Activated T-helper 1 cell treated with anti-CD3 and anti-CD28 coated beads, Interleukin-12 subunit alpha, Interleukin-12 subunit beta, Interleukin-2, Interleukin-4 antibody, amounts not matched to agents 30 ng/mL and 10 ng/mL and 1 ng/mL, durations not matched to agents 14 hours and 24 hours and 36 hours (primary cell): ENCODE data around the gene CLEC20A. TPM values are rescaled to one million over a fixed set of nuclear protein-coding genes. Genes with fewer than 3 reads are reported as not detected.
A peak's percentile ranks its signal among the peaks of the same experiment; 100 is the strongest.

Experiments used
- DNase-seq: peaks from one replicate; pipeline ENCODE4 v3.0.0; 2021; ENCODE audit warnings: low spot score
- H3K27ac Mint-ChIP-seq: one replicate; pipeline ENCODE4 v1.8.0; 2021; ENCODE audit warnings: mild to moderate bottlenecking, mixed read lengths
- H3K27me3 Mint-ChIP-seq: one replicate; pipeline ENCODE4 v1.8.0; 2022; ENCODE audit warnings: mild to moderate bottlenecking, moderate library complexity, mixed read lengths; ENCODE audit not compliant: insufficient read depth
- H3K36me3 Mint-ChIP-seq: one replicate; pipeline ENCODE4 v1.8.0; 2021; ENCODE audit warnings: low read depth, mixed read lengths
- H3K4me1 Mint-ChIP-seq: one replicate; pipeline ENCODE4 v1.8.0; 2021; ENCODE audit warnings: low read depth, mixed read lengths
- H3K4me3 Mint-ChIP-seq: one replicate; pipeline ENCODE4 v1.8.0; 2021; ENCODE audit warnings: mild to moderate bottlenecking, moderate library complexity, mixed read lengths
- H3K9me3 Mint-ChIP-seq: one replicate; pipeline ENCODE4 v1.8.0; 2021; ENCODE audit warnings: mixed read lengths
- intact Hi-C: fragments of 100-400 bp; cut with micrococcal nuclease; formaldehyde crosslinking; loops from one replicate; pipeline ENCODE4 v1.15.1; 2024
- total RNA-seq: library from RNA; stranded (reverse); gene quantifications from 2 replicates; pipeline ENCODE4 v1.2.3, GENCODE V29; 2022

The CLEC20A gene
- total RNA-seq, 1 donor from 2014 or later = not detected

DNA sequence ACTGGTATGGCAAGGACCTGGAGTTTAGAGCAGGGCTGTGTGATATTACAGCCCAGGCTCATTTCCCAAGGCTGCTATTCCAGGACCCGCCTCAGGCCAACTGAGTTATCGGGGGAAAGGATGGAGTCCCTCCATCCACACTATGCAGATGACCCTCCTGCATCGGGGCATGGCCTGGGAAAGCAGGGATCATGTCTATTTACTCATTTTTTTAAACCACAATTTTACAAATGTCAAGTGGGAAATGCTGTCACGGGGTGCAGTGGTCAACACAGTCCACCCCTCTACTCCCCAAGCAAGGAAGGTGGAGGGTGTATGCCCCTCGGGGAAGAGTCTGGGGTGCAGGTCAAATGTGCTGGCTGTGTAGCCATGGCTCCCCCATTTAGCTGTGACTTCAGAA, 6.1 kb upstream of the CLEC20A start:
- intact Hi-C loops = no loop called here
- no peak overlapping the region for H3K27ac Mint-ChIP-seq
- no peaks in the 10 kb centered on the region for H3K9me3 Mint-ChIP-seq
- no peaks in the 10 kb centered on the region for H3K36me3 Mint-ChIP-seq
- no peak for DNase-seq
- H3K4me1 Mint-ChIP-seq = no peaks in the 10 kb centered on the region
- no peak overlapping the region for H3K4me3 Mint-ChIP-seq
- H3K27me3 Mint-ChIP-seq = no peaks in the 10 kb centered on the region

DNA sequence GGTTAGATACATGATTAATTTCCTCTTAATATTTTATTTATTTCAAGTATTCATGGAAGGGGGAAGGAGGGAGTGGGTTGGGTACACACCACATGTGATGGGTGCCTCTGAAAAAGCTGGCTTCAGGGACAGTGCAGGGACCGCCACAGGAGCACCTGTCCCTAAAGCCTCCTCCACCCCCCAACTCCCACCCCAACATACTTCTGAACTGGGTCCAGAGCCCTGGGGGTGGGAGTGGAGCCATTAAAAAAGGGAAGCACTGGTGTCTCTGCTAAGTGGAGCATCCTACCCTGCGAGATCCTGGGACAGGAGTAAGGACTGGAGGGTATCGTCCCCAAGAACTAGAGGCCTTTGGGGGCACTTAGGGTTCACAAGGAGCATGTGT, 5.6 kb upstream of the CLEC20A start:
- intact Hi-C loops = no loop called here

GRCh38 chr1:178501705-178502329, 5.1 kb upstream of the CLEC20A start:
- H3K36me3 Mint-ChIP-seq = no peaks in the 10 kb centered on the region
- no peak overlapping the region for H3K4me3 Mint-ChIP-seq
- H3K27ac Mint-ChIP-seq = no peak overlapping the region
- intact Hi-C loops = loop anchor here (2.0 kb wide), 1 partner anchor 191 kb away; no protein-coding TSS in a partner anchor
- no peaks in the 10 kb centered on the region for H3K4me1 Mint-ChIP-seq
- peak; percentile 31 for DNase-seq
- H3K9me3 Mint-ChIP-seq = no peaks in the 10 kb centered on the region
- H3K27me3 Mint-ChIP-seq = no peaks in the 10 kb centered on the region

More for the DNA sequence above, 5.6 kb upstream of the CLEC20A start:
- H3K4me1 Mint-ChIP-seq = no peaks in the 10 kb centered on the region
- DNase-seq = no peak
- H3K9me3 Mint-ChIP-seq = no peaks in the 10 kb centered on the region
- no peak overlapping the region for H3K4me3 Mint-ChIP-seq
- H3K36me3 Mint-ChIP-seq = no peaks in the 10 kb centered on the region
- H3K27ac Mint-ChIP-seq = no peak overlapping the region
- H3K27me3 Mint-ChIP-seq = no peaks in the 10 kb centered on the region

DNA sequence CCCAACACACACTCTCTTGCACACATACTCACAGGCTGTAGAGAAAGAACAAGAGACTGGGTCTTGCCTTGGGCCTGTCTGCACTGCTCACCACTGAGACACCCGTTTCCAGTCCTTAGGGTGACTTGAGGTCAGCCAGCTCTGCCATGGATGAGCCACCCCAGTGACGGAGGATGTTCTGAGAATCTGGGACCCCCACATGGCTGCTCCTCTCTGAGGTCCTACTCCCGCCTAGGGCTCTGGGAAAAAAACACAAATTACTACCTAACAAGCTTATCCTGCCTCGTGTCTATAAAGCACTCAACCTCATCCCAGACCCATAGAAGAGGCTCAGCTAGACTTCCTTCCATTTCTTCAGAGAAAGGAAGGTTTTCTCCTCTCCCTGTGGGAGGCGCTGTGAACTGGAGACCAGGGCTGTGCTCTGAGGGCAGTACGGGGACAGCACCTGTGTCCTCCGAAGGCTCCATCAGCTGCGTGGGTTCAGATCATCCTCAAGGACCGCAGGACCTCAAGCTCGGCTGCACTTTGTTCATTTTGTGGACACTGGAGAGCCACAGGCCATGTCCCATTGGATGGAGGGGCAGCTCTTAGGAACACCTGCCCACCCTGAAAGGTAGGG, 4.3 kb upstream of the CLEC20A start:
- Mint-ChIP-seq H3K36me3 (no peaks in the 10 kb centered on the region), H3K4me3 (no peak overlapping the region)

GRCh38 chr1:178500091-178500770, 3.5 kb upstream of the CLEC20A start:
- intact Hi-C loops = loop anchor here (2.0 kb wide), 1 partner anchor 189 kb away; no protein-coding TSS in a partner anchor
- Mint-ChIP-seq H3K9me3 (no peaks in the 10 kb centered on the region), H3K4me1 (no peaks in the 10 kb centered on the region), H3K36me3 (no peaks in the 10 kb centered on the region), H3K27ac (no peak overlapping the region), H3K4me3 (no peak overlapping the region), H3K27me3 (no peaks in the 10 kb centered on the region)
- DNase-seq = no peak

More for the DNA sequence above, 4.3 kb upstream of the CLEC20A start:
- intact Hi-C loops = loop anchor here (2.0 kb wide), 1 partner anchor 190 kb away; no protein-coding TSS in a partner anchor
- H3K9me3 Mint-ChIP-seq = no peaks in the 10 kb centered on the region
- H3K27me3 Mint-ChIP-seq = no peaks in the 10 kb centered on the region
- H3K27ac Mint-ChIP-seq = no peak overlapping the region
- no peaks in the 10 kb centered on the region for H3K4me1 Mint-ChIP-seq
- DNase-seq = no peak

DNA sequence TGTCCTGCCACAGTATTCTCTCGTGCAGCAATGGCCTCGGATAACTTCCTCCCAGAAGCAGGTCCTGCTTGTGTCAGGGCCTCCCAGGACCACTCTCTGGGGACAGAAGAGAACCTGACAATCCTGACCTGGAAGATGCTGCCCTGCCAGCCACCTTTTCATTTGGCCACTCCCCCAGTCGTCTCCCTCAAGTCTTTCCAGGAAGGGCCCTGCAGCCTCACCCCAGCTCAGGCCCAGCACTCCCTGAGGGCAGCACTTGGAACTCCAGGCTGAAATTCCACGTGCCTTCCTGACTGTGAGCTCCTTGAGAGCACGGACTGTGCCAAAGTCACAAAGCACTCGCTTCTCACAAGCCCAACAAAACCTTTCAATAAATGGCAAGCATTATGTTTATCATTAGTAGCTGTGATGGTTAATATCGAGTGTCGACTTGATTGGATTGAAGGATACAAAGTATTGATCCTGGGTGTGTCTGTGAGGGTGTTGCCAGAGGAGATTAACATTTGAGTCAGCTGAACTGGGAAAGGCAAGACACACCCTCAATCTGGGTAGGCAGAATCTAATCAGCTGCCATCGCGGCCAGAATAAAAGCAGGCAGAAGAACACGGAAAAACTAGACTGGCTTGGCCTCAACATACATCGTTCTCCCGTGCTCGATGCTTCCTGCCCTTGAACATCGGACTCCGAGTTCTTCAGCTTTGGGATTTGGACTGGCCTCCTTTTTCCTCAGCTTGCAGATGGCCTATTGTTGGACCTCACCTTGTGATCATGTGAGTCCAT, 2.3 kb upstream of the CLEC20A start:
- Mint-ChIP-seq H3K4me3 (no peak overlapping the region), H3K27ac (no peak overlapping the region), H3K27me3 (no peaks in the 10 kb centered on the region), H3K4me1 (no peaks in the 10 kb centered on the region), H3K36me3 (no peaks in the 10 kb centered on the region), H3K9me3 (no peaks in the 10 kb centered on the region)
- intact Hi-C loops = no loop called here
- no peak for DNase-seq

- DNase-seq = no peak
These were observed 1.2 kb upstream of the CLEC20A start for GRCh38 chr1:178497903-178498478.

DNA sequence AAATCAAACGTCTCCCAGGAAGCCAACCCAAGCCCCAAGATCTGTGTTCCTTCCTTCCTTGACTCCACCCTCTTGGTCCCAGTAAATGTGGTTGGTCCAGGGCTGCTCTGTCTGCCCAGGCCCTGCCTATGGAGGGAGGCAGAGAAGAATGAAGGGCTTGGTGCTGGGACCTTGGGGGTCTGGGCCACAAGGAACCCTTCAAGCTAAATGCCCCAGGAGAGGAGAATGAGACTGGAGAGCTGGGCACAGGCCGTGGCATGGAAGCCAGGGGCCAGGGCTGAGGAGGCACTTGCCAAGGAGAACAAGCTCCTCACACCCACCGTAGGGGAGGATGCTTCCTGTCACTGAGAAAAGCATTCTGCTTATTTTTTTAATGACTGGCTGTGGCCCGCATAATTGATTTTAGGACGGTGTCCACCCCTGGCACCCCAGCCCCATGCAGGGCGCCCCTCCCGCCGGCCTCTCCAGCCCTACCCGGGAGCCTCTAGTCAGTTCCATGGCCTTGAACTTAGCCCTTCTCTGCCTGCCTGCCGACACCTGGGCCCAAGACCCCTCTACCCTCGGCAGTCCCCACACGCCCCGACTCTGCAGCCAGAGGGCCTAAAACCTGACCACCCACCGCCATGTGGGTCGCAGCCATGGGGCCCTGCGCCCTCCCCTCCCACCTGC, 889 bp downstream of the CLEC20A start:
- H3K4me1 Mint-ChIP-seq = no peaks in the 10 kb centered on the region
- H3K9me3 Mint-ChIP-seq = no peaks in the 10 kb centered on the region
- no peak overlapping the region for H3K27ac Mint-ChIP-seq
- intact Hi-C loops = no loop called here
- no peaks in the 10 kb centered on the region for H3K27me3 Mint-ChIP-seq
- no peak for DNase-seq
- no peak overlapping the region for H3K4me3 Mint-ChIP-seq
- no peaks in the 10 kb centered on the region for H3K36me3 Mint-ChIP-seq

More at GRCh38 chr1:178497903-178498478, 1.2 kb upstream of the CLEC20A start:
- no peaks in the 10 kb centered on the region for H3K36me3 Mint-ChIP-seq
- no peak overlapping the region for H3K4me3 Mint-ChIP-seq
- H3K9me3 Mint-ChIP-seq = no peaks in the 10 kb centered on the region
- intact Hi-C loops = no loop called here
- H3K27me3 Mint-ChIP-seq = no peaks in the 10 kb centered on the region
- H3K27ac Mint-ChIP-seq = no peak overlapping the region
- H3K4me1 Mint-ChIP-seq = no peaks in the 10 kb centered on the region

GRCh38 chr1:178495158-178495557, 1.6 kb downstream of the CLEC20A start:
- no peak overlapping the region for H3K4me3 Mint-ChIP-seq
- DNase-seq = no peak
- no peaks in the 10 kb centered on the region for H3K4me1 Mint-ChIP-seq
- H3K9me3 Mint-ChIP-seq = no peaks in the 10 kb centered on the region
- no peaks in the 10 kb centered on the region for H3K27me3 Mint-ChIP-seq
- intact Hi-C loops = no loop called here
- no peak overlapping the region for H3K27ac Mint-ChIP-seq
- no peaks in the 10 kb centered on the region for H3K36me3 Mint-ChIP-seq

GRCh38 chr1:178494569-178494971, 2.2 kb downstream of the CLEC20A start:
- Mint-ChIP-seq H3K36me3 (no peaks in the 10 kb centered on the region), H3K4me1 (no peaks in the 10 kb centered on the region), H3K27ac (no peak overlapping the region), H3K4me3 (no peak overlapping the region), H3K27me3 (no peaks in the 10 kb centered on the region), H3K9me3 (no peaks in the 10 kb centered on the region)
- intact Hi-C loops = no loop called here
- DNase-seq = no peak

GRCh38 chr1:178493301-178493741, 3.4 kb downstream of the CLEC20A start:
- H3K4me1 Mint-ChIP-seq = no peaks in the 10 kb centered on the region
- H3K36me3 Mint-ChIP-seq = no peaks in the 10 kb centered on the region
- intact Hi-C loops = no loop called here
- no peak overlapping the region for H3K4me3 Mint-ChIP-seq
- DNase-seq = no peak
- H3K9me3 Mint-ChIP-seq = no peaks in the 10 kb centered on the region
- no peak overlapping the region for H3K27ac Mint-ChIP-seq
- no peaks in the 10 kb centered on the region for H3K27me3 Mint-ChIP-seq

GRCh38 chr1:178492341-178492740, 4.4 kb downstream of the CLEC20A start:
- H3K27me3 Mint-ChIP-seq = peaks cover 7% of the 10 kb centered on the region
- no peaks in the 10 kb centered on the region for H3K4me1 Mint-ChIP-seq
- DNase-seq = no peak

More at GRCh38 chr1:178492341-178492740, 4.4 kb downstream of the CLEC20A start:
- no peaks in the 10 kb centered on the region for H3K9me3 Mint-ChIP-seq
- no peaks in the 10 kb centered on the region for H3K36me3 Mint-ChIP-seq
- no peak overlapping the region for H3K27ac Mint-ChIP-seq
- intact Hi-C loops = no loop called here
- H3K4me3 Mint-ChIP-seq = no peak overlapping the region
